Nephron progenitor cell (in vitro differentiated cells): ENCODE data around the gene CYP4F22.
"Not testable (repeated sequence)": the region's sequence is repeated elsewhere in the genome, so short reads cannot be mapped to it uniquely, and the experiment has no call there.

Source experiments
- DNase-seq: peaks from one replicate; pipeline ENCODE4 v3.0.0; 2021
- H3K27ac Mint-ChIP-seq: 2 replicates; pipeline ENCODE4 v1.8.0; 2021; ENCODE audit warnings: mild to moderate bottlenecking, moderate library complexity, mixed read lengths
- H3K27me3 Mint-ChIP-seq: 2 replicates; pipeline ENCODE4 v1.8.0; 2021; ENCODE audit warnings: mild to moderate bottlenecking, low read depth, mixed read lengths; ENCODE audit not compliant: poor library complexity
- H3K36me3 Mint-ChIP-seq: 2 replicates; pipeline ENCODE4 v1.8.0; 2021; ENCODE audit warnings: low read depth, mixed read lengths
- H3K4me1 Mint-ChIP-seq: 2 replicates; pipeline ENCODE4 v1.8.0; 2021; ENCODE audit warnings: mixed read lengths
- H3K4me3 Mint-ChIP-seq: 2 replicates; pipeline ENCODE4 v1.8.0; 2021; ENCODE audit warnings: mild to moderate bottlenecking, moderate library complexity, mixed read lengths
- H3K9me3 Mint-ChIP-seq: 2 replicates; pipeline ENCODE4 v1.8.0; 2021; ENCODE audit warnings: mild to moderate bottlenecking, moderate library complexity, mixed read lengths
- CTCF ChIP-seq: fragments of 200-600 bp; sonication (generic); IDR thresholded peaks from 2 replicates; pipeline ENCODE4 v1.5.0; 2021; ENCODE audit warnings: antibody characterized with exemption

CYP4F22 gene

GRCh38 chr19:15502264-15502663 is 6.1 kb upstream of the CYP4F22 start:
- no peak for DNase-seq
- Mint-ChIP-seq H3K27me3 (peaks cover 4% of the 10 kb centered on the region), H3K4me1 (no peaks in the 10 kb centered on the region), H3K9me3 (peaks cover 78% of the 10 kb centered on the region), H3K4me3 (no peak overlapping the region), H3K27ac (no peak overlapping the region), H3K36me3 (no peaks in the 10 kb centered on the region)
- no peak for TF ChIP-seq CTCF

GRCh38 chr19:15506074-15506571 is 2.2 kb upstream of the CYP4F22 start:
- TF ChIP-seq CTCF = no peak
- DNase-seq = no peak
- Mint-ChIP-seq H3K36me3 (no peaks in the 10 kb centered on the region), H3K4me3 (no peak overlapping the region), H3K27me3 (peaks cover 4% of the 10 kb centered on the region), H3K27ac (no peak overlapping the region), H3K9me3 (peaks cover 75% of the 10 kb centered on the region), H3K4me1 (no peaks in the 10 kb centered on the region)

DNA sequence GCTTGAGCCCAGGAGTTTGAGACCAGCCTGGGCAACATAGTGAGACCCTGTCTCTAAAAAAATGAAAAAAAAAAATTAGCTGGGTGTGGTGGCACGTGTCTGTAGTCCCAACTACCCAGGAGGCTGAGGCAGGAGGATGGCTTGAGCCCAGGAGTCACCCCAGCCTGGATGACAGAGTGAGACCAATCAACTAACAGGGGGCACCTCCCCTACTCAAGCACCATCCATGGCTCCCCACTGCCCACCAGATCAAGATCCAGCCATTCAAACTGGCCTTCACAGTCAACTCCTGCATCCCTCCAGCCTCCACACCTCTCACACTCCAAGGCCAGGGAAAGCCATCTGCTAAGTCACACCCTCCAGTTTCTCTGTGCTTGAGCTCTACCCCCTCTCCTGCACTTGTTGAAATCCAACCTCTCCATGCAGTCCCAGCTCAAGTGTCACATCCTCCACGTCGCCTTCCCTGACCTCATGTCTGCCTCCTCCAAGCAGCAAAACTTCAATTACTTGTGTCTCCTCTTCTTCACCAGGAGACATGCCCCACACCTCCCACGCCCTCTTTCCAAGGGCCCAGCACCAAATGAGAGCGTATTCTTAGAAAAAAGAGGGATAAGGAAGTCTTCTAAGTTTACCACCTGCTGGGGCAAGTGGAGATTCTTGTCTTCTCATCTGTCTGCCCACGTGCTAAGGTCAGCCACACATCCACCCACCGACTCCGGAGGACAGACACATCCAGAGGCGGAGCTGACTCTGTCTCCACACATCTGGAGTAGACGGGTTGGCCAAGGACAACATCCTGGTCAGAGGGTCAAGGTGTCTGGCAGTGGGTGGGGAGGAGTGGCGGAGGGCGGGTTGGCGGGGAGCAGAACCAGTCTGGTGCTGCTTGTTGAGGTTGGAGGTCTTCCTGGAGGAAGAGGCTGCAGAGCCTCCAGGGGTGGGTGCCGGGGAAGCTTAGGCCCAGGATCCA is 974 bp upstream of the CYP4F22 start:
- no peak for DNase-seq
- no peak for TF ChIP-seq CTCF
- no peaks in the 10 kb centered on the region for H3K36me3 Mint-ChIP-seq
- H3K4me1 Mint-ChIP-seq = no peaks in the 10 kb centered on the region
- no peak overlapping the region for H3K27ac Mint-ChIP-seq
- H3K9me3 Mint-ChIP-seq = peaks cover 72% of the 10 kb centered on the region
- no peak overlapping the region for H3K4me3 Mint-ChIP-seq
- peaks cover 4% of the 10 kb centered on the region for H3K27me3 Mint-ChIP-seq

DNA sequence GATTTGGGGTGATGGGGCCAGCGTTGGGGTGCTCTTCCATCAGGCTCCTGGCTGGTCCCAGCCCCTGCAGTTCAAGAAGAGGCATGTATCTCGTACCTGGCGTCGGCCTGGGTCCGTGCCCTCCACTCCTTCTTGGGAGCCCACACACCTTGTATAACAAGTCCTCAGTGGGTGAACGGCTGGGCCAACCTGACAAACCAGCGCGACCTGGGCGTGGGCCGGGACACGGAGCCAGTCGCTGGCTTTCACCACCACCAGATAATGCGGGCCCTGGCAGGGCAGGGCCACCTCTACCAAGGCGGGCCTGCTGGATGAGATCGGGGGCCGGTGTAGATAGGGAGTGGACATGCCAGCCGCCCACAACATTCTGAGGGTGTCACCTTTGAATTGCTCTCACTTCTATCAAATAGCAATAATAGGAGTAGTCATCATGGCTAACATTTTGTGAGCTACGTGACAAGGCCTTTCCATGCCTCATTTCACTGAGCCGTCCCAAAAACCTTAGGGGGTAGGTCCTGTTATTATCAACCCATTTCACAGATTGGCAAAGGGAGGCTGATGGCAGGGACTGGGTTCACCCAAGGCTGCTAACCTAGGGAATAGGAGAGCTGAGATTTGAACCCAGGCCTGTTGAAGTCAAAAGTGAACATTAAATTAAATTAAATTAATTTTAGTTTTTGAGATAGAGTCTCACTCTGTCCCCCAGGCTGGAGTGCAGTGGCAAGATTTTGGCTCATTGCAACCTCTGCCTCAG is 3.5 kb downstream of the CYP4F22 start:
- no peak overlapping the region for H3K4me3 Mint-ChIP-seq
- no peak overlapping the region for H3K27ac Mint-ChIP-seq
- H3K4me1 Mint-ChIP-seq = no peaks in the 10 kb centered on the region
- peaks cover 79% of the 10 kb centered on the region for H3K9me3 Mint-ChIP-seq
- no peaks in the 10 kb centered on the region for H3K27me3 Mint-ChIP-seq
- TF ChIP-seq CTCF = no peak
- no peak for DNase-seq
- no peaks in the 10 kb centered on the region for H3K36me3 Mint-ChIP-seq

DNA sequence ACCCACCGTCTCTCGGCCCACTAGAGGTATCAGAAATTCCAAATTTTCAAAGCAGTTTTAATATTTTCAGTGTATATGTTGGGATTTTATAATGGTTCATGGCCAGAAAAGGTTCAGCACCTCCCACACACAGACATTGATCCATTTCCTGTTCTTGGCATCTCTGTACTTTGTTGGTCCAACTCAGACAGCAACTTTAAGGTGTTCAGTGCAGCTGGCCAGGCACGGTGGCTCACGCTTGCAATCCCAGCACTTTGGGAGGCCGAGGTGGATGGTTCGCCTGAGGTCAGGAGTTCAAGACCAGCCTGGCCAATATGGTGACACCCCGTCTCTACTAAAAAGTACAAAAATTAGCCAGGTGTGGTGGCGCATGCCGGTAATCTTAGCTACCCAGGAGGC is 6.9 kb downstream of the CYP4F22 start:
- H3K4me3 Mint-ChIP-seq = not testable (repeated sequence)

DNA sequence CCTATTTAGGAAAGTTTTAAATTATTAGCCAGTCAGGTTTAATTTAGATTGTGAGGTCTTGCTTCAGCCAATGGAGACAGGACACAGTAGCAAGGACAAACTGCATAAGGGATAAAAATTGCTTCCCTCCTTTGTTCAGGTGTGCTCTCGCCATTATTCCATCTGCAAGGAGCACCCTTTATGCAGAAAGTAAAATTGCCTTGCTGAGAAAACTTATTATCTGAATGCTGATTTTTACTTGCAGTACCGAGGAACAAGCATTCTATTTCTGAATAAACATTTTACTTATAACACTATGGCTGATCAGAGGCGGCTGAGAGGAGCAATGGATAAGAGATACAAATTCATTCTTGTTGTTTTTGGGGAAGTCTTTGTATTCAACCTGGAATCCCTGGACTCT is 8.0 kb downstream of the CYP4F22 start:
- no peak overlapping the region for H3K4me3 Mint-ChIP-seq
- peaks cover 77% of the 10 kb centered on the region for H3K9me3 Mint-ChIP-seq
- no peak for TF ChIP-seq CTCF
- no peak for DNase-seq
- H3K4me1 Mint-ChIP-seq = no peaks in the 10 kb centered on the region
- H3K36me3 Mint-ChIP-seq = peaks cover 8% of the 10 kb centered on the region
- H3K27ac Mint-ChIP-seq = no peak overlapping the region
- H3K27me3 Mint-ChIP-seq = no peaks in the 10 kb centered on the region

More for the DNA sequence above, 6.9 kb downstream of the CYP4F22 start:
- not testable (repeated sequence) for DNase-seq, H3K27me3 Mint-ChIP-seq, H3K36me3 Mint-ChIP-seq, H3K4me1 Mint-ChIP-seq, H3K27ac Mint-ChIP-seq
- peaks cover 77% of the 10 kb centered on the region for H3K9me3 Mint-ChIP-seq
